IPS-NIHi7 (cell line): Measurements from ENCODE around the gene DPF3.

Experiments
- DNase-seq: peaks from one replicate; pipeline ENCODE4 v3.0.0; 2012; ENCODE audit warnings: mixed read lengths; ENCODE audit errors: extremely low spot score

DPF3 gene

GRCh38 chr14:72600551-72601330, 293.2 kb downstream of the DPF3 start:
- DNase-seq = no peak

- no peak for DNase-seq
These were observed 294.1 kb downstream of the DPF3 start for GRCh38 chr14:72599579-72600470.

- DNase-seq = no peak
These were observed 295.6 kb downstream of the DPF3 start for GRCh38 chr14:72598306-72598705.

GRCh38 chr14:72597252-72598233, 296.4 kb downstream of the DPF3 start:
- no peak for DNase-seq

GRCh38 chr14:72595152-72595862, 298.6 kb downstream of the DPF3 start:
- no peak for DNase-seq

- no peak for DNase-seq
These were observed 299.6 kb downstream of the DPF3 start for GRCh38 chr14:72594099-72594901.

GRCh38 chr14:72591391-72591790, 302.5 kb downstream of the DPF3 start:
- no peak for DNase-seq

GRCh38 chr14:72590577-72590976, 303.3 kb downstream of the DPF3 start:
- DNase-seq = no peak

- no peak for DNase-seq
These were observed 304.2 kb downstream of the DPF3 start for GRCh38 chr14:72589652-72590051.

- DNase-seq = no peak
These were observed 305.4 kb downstream of the DPF3 start for GRCh38 chr14:72588521-72588920.

- no peak for DNase-seq
These were observed 310.3 kb downstream of the DPF3 start for GRCh38 chr14:72583316-72584272.

GRCh38 chr14:72582582-72582981, 311.3 kb downstream of the DPF3 start:
- no peak for DNase-seq

- DNase-seq = no peak
These were observed 315.4 kb downstream of the DPF3 start for GRCh38 chr14:72578514-72578913.

- no peak for DNase-seq
These were observed 316.4 kb downstream of the DPF3 start for GRCh38 chr14:72577521-72577920.

GRCh38 chr14:72576258-72576657, 317.6 kb downstream of the DPF3 start:
- DNase-seq = no peak

- no peak for DNase-seq
These were observed 319.2 kb downstream of the DPF3 start for GRCh38 chr14:72574715-72575114.

GRCh38 chr14:72573725-72574417, 320.0 kb downstream of the DPF3 start:
- no peak for DNase-seq
